T-helper 1 cell treated with Interleukin-12 subunit alpha and Interleukin-12 subunit beta and Interleukin-4 antibody, amounts not matched to agents 30 μg/mL and 1 μg/mL, for 36 hours (primary cell): ENCODE data around the gene SDF2.
A peak's percentile ranks its signal among the peaks of the same experiment; 100 is the strongest.
"Not testable (repeated sequence)": the region's sequence is repeated elsewhere in the genome, so short reads cannot be mapped to it uniquely, and the experiment has no call there.

Experiments
- H3K27ac Mint-ChIP-seq: one replicate; pipeline ENCODE4 v1.8.0; 2021; ENCODE audit warnings: mild to moderate bottlenecking, mixed read lengths
- H3K27me3 Mint-ChIP-seq: one replicate; pipeline ENCODE4 v1.8.0; 2021; ENCODE audit warnings: low read depth, mixed read lengths
- H3K36me3 Mint-ChIP-seq: one replicate; pipeline ENCODE4 v1.8.0; 2021; ENCODE audit warnings: low read depth, mixed read lengths
- H3K4me1 Mint-ChIP-seq: one replicate; pipeline ENCODE4 v1.8.0; 2021; ENCODE audit warnings: low read depth, mixed read lengths
- H3K4me3 Mint-ChIP-seq: one replicate; pipeline ENCODE4 v1.8.0; 2021; ENCODE audit warnings: mild to moderate bottlenecking, moderate library complexity, mixed read lengths
- H3K9me3 Mint-ChIP-seq: one replicate; pipeline ENCODE4 v1.8.0; 2021; ENCODE audit warnings: mixed read lengths

Gene SDF2

GRCh38 chr17:28698253-28698941, 36.7 kb upstream of the SDF2 start:
- peaks cover 49% of the 10 kb centered on the region for H3K36me3 Mint-ChIP-seq
- H3K4me1 Mint-ChIP-seq = no peaks in the 10 kb centered on the region
- no peak overlapping the region for H3K27ac Mint-ChIP-seq

DNA sequence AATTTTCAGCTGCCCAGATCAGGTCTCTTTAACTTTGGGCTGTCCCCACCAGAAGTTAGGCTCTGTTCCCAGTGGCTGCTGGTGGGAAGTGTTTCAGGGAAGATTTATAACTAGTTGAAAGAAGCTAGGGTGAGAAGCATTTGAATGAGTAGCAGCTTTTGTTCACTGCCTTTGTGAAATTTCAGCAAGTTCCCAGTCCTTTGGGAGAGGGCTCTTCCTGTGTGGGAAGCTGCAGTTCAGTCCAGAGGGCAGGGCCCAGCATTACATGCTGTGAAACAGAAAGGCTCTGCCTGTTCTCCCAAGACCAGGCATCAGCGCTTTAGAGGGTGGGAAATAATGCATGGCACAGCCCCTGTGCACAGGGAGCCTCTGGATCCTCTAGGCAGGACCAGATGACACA, 32.2 kb upstream of the SDF2 start:
- H3K27ac Mint-ChIP-seq = no peak overlapping the region

More at GRCh38 chr17:28698253-28698941, 36.7 kb upstream of the SDF2 start:
- Mint-ChIP-seq H3K9me3 (no peaks in the 10 kb centered on the region), H3K4me3 (no peak overlapping the region), H3K27me3 (no peaks in the 10 kb centered on the region)

GRCh38 chr17:28689011-28689410, 27.3 kb upstream of the SDF2 start:
- H3K27ac Mint-ChIP-seq = no peak overlapping the region
- peaks cover 65% of the 10 kb centered on the region for H3K36me3 Mint-ChIP-seq
- no peak overlapping the region for H3K4me3 Mint-ChIP-seq
- no peaks in the 10 kb centered on the region for H3K4me1 Mint-ChIP-seq
- H3K9me3 Mint-ChIP-seq = no peaks in the 10 kb centered on the region
- H3K27me3 Mint-ChIP-seq = no peaks in the 10 kb centered on the region

More for the DNA sequence above, 32.2 kb upstream of the SDF2 start:
- no peaks in the 10 kb centered on the region for H3K27me3 Mint-ChIP-seq
- H3K9me3 Mint-ChIP-seq = no peaks in the 10 kb centered on the region
- H3K4me1 Mint-ChIP-seq = no peaks in the 10 kb centered on the region
- H3K4me3 Mint-ChIP-seq = no peak overlapping the region
- peaks cover 49% of the 10 kb centered on the region for H3K36me3 Mint-ChIP-seq

- Mint-ChIP-seq H3K36me3 (peaks cover 63% of the 10 kb centered on the region), H3K27me3 (no peaks in the 10 kb centered on the region), H3K9me3 (no peaks in the 10 kb centered on the region), H3K4me1 (no peaks in the 10 kb centered on the region), H3K4me3 (no peak overlapping the region), H3K27ac (no peak overlapping the region)
These were observed 26.8 kb upstream of the SDF2 start for GRCh38 chr17:28688481-28688880.

DNA sequence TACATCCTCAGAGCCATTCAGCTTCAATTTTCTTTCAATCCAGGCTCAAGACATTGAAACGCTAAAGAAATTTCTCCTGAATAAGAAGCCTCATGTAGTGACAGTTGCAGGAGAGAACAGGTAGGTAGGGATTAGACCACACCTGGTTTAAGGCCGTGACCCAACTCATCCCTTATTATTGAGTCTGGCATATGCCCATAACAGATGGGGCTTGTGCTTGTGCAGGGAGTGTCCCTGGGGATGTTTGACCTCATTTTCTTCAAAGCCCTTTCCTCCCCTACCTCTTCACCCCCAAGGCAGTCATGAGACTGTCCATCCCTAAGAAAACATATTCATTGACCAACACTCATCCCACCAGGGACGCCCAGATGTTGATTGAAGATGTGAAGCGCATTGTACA, 24.6 kb upstream of the SDF2 start:
- no peaks in the 10 kb centered on the region for H3K9me3 Mint-ChIP-seq
- H3K36me3 Mint-ChIP-seq = peaks cover 70% of the 10 kb centered on the region
- H3K4me3 Mint-ChIP-seq = no peak overlapping the region
- H3K27me3 Mint-ChIP-seq = no peaks in the 10 kb centered on the region
- H3K27ac Mint-ChIP-seq = no peak overlapping the region
- H3K4me1 Mint-ChIP-seq = no peaks in the 10 kb centered on the region

DNA sequence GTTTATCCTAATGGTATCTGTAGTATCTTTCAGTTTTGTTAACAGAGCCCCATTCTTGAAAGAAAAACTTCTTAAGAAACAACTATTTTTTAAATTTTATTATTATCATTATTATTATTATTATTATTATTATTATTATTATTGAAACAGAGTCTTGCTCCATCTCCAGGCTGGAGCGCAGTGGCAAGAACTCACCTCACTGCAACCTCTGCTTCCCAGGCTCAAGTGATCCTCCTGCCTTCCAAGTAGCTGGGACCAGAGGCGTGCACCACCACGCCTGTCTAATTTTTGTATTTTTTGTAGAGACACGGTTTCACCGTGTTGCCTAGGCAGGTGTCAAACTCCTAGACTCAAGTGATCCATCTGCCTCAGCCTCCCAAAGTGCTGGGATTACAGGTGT, 23.7 kb upstream of the SDF2 start:
- no peak overlapping the region for H3K27ac Mint-ChIP-seq
- H3K4me3 Mint-ChIP-seq = no peak overlapping the region
- H3K9me3 Mint-ChIP-seq = no peaks in the 10 kb centered on the region
- H3K27me3 Mint-ChIP-seq = no peaks in the 10 kb centered on the region
- H3K4me1 Mint-ChIP-seq = no peaks in the 10 kb centered on the region
- H3K36me3 Mint-ChIP-seq = peaks cover 66% of the 10 kb centered on the region

DNA sequence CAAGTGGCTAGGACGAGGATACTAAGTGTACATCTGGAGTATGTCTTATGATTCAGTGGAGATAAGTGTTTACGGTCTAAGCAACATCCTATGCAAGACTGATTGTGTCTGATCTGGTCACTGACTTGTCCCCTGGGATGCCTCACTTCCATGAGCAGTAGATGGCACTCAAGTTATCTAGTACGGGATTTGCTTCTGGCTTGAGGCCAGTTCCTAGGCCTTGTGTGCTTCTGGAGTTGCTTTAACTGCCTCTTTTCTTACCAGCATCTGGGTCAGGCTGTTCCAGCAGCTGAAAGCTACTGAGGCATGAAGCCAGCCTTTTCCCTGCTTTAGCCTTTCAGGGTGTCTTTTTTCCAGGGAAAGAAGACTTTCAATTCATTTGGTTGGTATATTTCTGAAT, 23.3 kb upstream of the SDF2 start:
- Mint-ChIP-seq H3K4me3 (no peak overlapping the region), H3K27ac (no peak overlapping the region), H3K4me1 (no peaks in the 10 kb centered on the region), H3K9me3 (no peaks in the 10 kb centered on the region), H3K27me3 (no peaks in the 10 kb centered on the region), H3K36me3 (peaks cover 62% of the 10 kb centered on the region)

DNA sequence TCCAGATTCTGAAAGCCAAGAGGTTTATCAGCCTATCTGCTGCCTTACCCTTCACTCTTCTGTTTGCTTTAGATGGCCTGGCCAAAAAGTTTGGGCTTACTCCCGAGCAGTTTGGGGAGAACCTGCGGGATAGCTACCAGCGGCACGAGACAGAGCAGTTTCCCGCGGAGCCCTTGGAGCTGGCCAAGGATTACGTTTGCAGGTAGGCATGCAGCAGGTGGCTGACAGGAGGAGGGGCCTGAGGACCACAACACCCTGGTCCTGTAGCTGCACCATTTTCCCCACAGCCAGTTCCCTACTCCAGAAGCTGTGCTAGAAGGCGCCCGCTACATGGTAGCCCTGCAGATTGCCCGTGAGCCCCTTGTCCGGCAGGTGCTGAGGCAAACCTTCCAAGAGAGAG, 20.9 kb upstream of the SDF2 start:
- H3K27ac Mint-ChIP-seq = no peak overlapping the region
- no peaks in the 10 kb centered on the region for H3K9me3 Mint-ChIP-seq
- H3K4me1 Mint-ChIP-seq = no peaks in the 10 kb centered on the region
- no peak overlapping the region for H3K4me3 Mint-ChIP-seq
- no peaks in the 10 kb centered on the region for H3K27me3 Mint-ChIP-seq
- peaks cover 50% of the 10 kb centered on the region for H3K36me3 Mint-ChIP-seq

DNA sequence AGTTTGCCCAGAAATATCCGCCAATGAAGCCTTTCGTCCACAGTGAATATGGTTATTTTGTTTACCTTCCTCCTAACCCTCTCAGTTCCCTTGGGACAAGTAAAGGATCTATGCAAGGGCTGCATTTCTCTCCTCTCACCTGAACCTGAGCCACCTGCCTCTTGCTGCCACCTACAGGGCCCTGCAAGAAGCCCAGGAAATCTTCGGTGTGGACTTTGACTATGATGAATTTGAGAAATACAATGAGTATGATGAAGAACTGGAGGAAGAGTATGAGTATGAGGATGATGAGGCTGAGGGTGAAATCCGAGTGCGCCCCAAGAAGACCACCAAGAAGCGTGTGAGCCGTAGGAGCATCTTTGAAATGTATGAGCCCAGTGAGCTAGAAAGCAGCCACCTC, 14.3 kb upstream of the SDF2 start:
- H3K36me3 Mint-ChIP-seq = peaks cover 53% of the 10 kb centered on the region
- no peaks in the 10 kb centered on the region for H3K27me3 Mint-ChIP-seq
- H3K27ac Mint-ChIP-seq = no peak overlapping the region
- H3K4me1 Mint-ChIP-seq = peaks cover 3% of the 10 kb centered on the region
- no peak overlapping the region for H3K4me3 Mint-ChIP-seq
- no peaks in the 10 kb centered on the region for H3K9me3 Mint-ChIP-seq

GRCh38 chr17:28675490-28675889, 13.8 kb upstream of the SDF2 start:
- H3K9me3 Mint-ChIP-seq = no peaks in the 10 kb centered on the region
- H3K4me3 Mint-ChIP-seq = no peak overlapping the region
- peaks cover 56% of the 10 kb centered on the region for H3K36me3 Mint-ChIP-seq
- H3K27me3 Mint-ChIP-seq = no peaks in the 10 kb centered on the region
- no peak overlapping the region for H3K27ac Mint-ChIP-seq
- peaks cover 5% of the 10 kb centered on the region for H3K4me1 Mint-ChIP-seq

DNA sequence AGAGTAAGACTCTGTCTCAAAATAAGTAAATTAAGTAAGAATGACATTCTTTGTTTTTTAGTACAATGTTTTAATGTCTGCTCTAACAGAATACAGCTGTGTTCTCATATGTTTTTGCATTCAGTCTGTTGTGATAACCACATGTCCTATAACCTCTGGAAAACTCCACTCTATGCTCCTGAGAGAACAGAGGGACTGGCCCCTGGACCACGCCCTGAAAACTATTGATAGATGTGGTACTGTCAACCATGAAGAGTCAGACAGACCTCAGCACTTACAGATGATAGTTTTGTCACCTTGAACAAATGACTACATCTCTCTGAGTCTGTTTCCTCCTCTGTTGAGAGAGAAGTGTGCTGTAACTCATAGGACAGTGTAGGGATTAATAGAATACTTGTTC, 8.2 kb upstream of the SDF2 start:
- Mint-ChIP-seq H3K36me3 (peaks cover 38% of the 10 kb centered on the region), H3K9me3 (no peaks in the 10 kb centered on the region), H3K27ac (no peak overlapping the region), H3K27me3 (no peaks in the 10 kb centered on the region), H3K4me3 (no peak overlapping the region), H3K4me1 (peaks cover 22% of the 10 kb centered on the region)

DNA sequence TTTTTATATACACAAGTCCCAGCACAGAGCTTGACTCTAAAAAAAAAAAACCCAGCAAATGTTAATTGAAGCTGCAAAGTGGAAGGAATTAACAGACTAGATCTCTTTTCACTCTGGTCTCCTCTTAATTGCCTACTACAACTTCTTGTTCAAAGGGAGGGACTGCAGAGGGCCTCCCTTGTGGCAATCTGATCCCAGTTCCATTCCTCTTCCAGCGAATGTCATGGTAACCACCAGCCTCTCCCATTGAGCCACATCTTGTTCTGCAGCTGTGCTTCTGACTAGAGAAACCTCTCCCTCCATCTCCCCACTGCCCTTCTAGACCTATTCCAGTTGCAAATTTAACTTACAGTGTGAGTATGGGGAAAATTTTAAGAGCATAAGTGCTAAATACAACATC, 6.2 kb upstream of the SDF2 start:
- Mint-ChIP-seq H3K4me3 (no peak overlapping the region), H3K4me1 (peaks cover 38% of the 10 kb centered on the region), H3K36me3 (peaks cover 32% of the 10 kb centered on the region), H3K27ac (peak overlapping the region; percentile 28), H3K9me3 (no peaks in the 10 kb centered on the region), H3K27me3 (no peaks in the 10 kb centered on the region)

DNA sequence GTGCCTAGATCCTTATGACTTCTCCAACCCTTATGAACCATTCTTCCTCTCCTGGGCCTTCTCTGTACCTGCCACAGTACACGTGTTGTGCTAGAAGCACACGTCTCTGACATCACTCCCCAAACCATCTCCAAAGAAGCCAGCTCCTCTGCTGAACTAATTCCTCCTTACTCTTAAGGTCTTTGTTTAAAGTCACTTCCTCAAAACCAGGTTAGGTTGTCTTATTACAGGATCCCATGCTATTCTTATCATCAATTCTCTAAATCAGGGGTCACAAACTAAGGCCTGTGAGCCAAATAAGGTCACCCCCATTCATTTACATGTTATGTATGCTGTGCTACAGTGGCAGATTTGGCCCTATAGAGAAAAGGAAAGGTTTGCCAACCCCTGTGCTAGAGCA, 4.3 kb upstream of the SDF2 start:
- Mint-ChIP-seq H3K36me3 (peaks cover 25% of the 10 kb centered on the region), H3K27ac (peak overlapping the region; percentile 12)

DNA sequence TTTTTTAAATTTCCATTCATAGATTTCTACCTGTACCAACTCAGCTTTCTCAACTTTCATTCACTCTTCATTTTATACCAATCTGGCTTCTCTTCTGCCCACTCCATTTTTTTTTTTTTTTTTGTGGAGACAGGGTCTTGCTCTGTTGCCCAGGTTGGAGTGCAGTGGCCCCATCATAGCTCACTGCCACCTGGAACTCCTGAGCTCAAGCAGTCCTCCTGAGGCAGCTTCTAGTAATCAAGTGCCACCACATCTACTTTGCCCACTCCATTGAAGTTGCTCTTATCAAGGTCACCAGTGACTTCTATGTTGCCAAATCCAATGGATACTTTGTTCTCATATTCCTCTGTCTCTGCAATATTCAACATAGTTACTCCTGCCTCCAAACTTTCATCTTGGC, 2.0 kb upstream of the SDF2 start:
- Mint-ChIP-seq H3K27ac (peak overlapping the region; percentile 99), H3K4me1 (peaks cover 49% of the 10 kb centered on the region), H3K9me3 (no peaks in the 10 kb centered on the region), H3K4me3 (peak overlapping the region; percentile 100), H3K36me3 (peaks cover 33% of the 10 kb centered on the region), H3K27me3 (no peaks in the 10 kb centered on the region)

More for the DNA sequence above, 4.3 kb upstream of the SDF2 start:
- H3K9me3 Mint-ChIP-seq = no peaks in the 10 kb centered on the region
- H3K4me3 Mint-ChIP-seq = no peak overlapping the region
- peaks cover 40% of the 10 kb centered on the region for H3K4me1 Mint-ChIP-seq
- H3K27me3 Mint-ChIP-seq = no peaks in the 10 kb centered on the region

DNA sequence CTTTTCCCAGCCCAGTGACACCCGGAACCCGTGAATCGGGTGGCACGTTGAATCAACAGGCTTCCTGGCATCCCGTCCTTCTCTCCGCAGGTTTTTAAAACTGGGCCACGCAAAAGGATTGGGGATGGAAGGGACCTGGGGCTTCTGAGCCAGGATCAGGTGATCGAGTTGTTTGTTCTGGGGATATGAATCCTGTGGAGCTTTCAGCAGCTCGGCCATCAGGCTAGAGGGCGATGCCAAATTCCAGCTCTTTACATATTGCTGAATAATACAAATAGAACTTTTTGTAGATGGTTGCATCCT, 772 bp upstream of the SDF2 start:
- H3K27me3 Mint-ChIP-seq = no peaks in the 10 kb centered on the region
- peaks cover 40% of the 10 kb centered on the region for H3K36me3 Mint-ChIP-seq
- H3K4me1 Mint-ChIP-seq = peaks cover 43% of the 10 kb centered on the region
- no peaks in the 10 kb centered on the region for H3K9me3 Mint-ChIP-seq
- peak overlapping the region; percentile 99 for H3K27ac Mint-ChIP-seq
- peak overlapping the region; percentile 100 for H3K4me3 Mint-ChIP-seq

GRCh38 chr17:28659497-28659881, 2.2 kb downstream of the SDF2 start:
- not testable (repeated sequence) for H3K9me3 Mint-ChIP-seq, H3K27me3 Mint-ChIP-seq, H3K27ac Mint-ChIP-seq
- Mint-ChIP-seq H3K36me3 (peaks cover 38% of the 10 kb centered on the region), H3K4me3 (peak overlapping the region; percentile 62), H3K4me1 (peaks cover 30% of the 10 kb centered on the region)
